IMR-90 (cell line): ENCODE data around the gene TAF8. TPM values are rescaled to one million over a fixed set of nuclear protein-coding genes. Genes with fewer than 3 reads are reported as not detected.

ENCODE experiments used
- ATAC-seq: fragments of 200-7000 bp; cut with Tn5 transposase; 2 replicates; pipeline ENCODE4 v1.9.1; 2020; ENCODE audit warnings: low read depth, mild to moderate bottlenecking, moderate library complexity
- BruUV-seq: library from RNA; stranded (reverse); fragments of 400-500 nt; replicated peaks from 2 replicates; lab custom pipeline; 2021; lab: Mats Ljungman, UMichigan
- CTCF ChIA-PET: fragments of 300-600 bp; formaldehyde crosslinking; extraction: SDS; loops from one replicate; lab custom pipeline; 2021; ENCODE audit warnings: antibody characterized with exemption; lab: Yijun Ruan, JAX
- POLR2A ChIA-PET: fragments of 300-600 bp; sonication (Branson Sonifier 250); formaldehyde crosslinking; loops from one replicate; lab custom pipeline; 2022; ENCODE audit warnings: antibody characterized with exemption; ENCODE audit not compliant: unreplicated experiment; lab: Charles Lee
- DNase-seq: peaks from one replicate; pipeline ENCODE4 v3.0.0; 2013
- H2AFZ ChIP-seq: replicated peaks from 2 replicates; pipeline ENCODE3; 2013; ENCODE audit warnings: low read length, mild to moderate bottlenecking; ENCODE audit not compliant: poor library complexity
- H2AK5ac ChIP-seq: 2 replicates; pipeline ENCODE4 v1.6.1; 2013; ENCODE audit warnings: low read depth, low read length, inconsistent platforms
- H2AK9ac ChIP-seq: replicated peaks from 2 replicates; pipeline ENCODE3; 2013; ENCODE audit warnings: mild to moderate bottlenecking, low read depth, low read length, moderate library complexity; ENCODE audit not compliant: poor library complexity
- H2BK120ac ChIP-seq: 2 replicates; pipeline ENCODE4 v1.6.1; 2013; ENCODE audit warnings: low read depth, low read length, inconsistent platforms
- H2BK15ac ChIP-seq: 3 replicates; pipeline ENCODE4 v1.6.1; 2013; ENCODE audit warnings: low read depth, low read length, inconsistent platforms
- H2BK20ac ChIP-seq: 2 replicates; pipeline ENCODE4 v1.6.1; 2013; ENCODE audit warnings: low read depth, mild to moderate bottlenecking, inconsistent platforms, low read length, moderate library complexity
- H2BK5ac ChIP-seq: 2 replicates; pipeline ENCODE4 v1.6.1; 2013; ENCODE audit warnings: mild to moderate bottlenecking, low read depth, low read length, inconsistent platforms; ENCODE audit not compliant: poor library complexity, severe bottlenecking
- H3K14ac ChIP-seq: replicated peaks from 2 replicates; pipeline ENCODE4 v1.6.1; 2013; ENCODE audit warnings: low read depth, low read length, inconsistent platforms
- H3K18ac ChIP-seq: 2 replicates; pipeline ENCODE4 v1.6.1; 2013; ENCODE audit warnings: low read depth, low read length, control low read depth
- H3K23ac ChIP-seq: 2 replicates; pipeline ENCODE4 v1.6.1; 2013; ENCODE audit warnings: low read depth, low read length, inconsistent platforms
- H3K27ac ChIP-seq: 2 replicates; pipeline ENCODE4 v1.5.1; 2013; ENCODE audit warnings: mild to moderate bottlenecking, control low read depth, low read length; ENCODE audit not compliant: insufficient read depth
- H3K27me3 ChIP-seq: 2 replicates; pipeline ENCODE4 v1.6.1; 2013; ENCODE audit warnings: low read length; ENCODE audit not compliant: control insufficient read depth, insufficient read depth
- H3K36me3 ChIP-seq: 2 replicates; pipeline ENCODE4 v1.6.1; 2013; ENCODE audit warnings: low read length, mixed read lengths; ENCODE audit not compliant: control insufficient read depth, insufficient read depth
- H3K4ac ChIP-seq: 2 replicates; pipeline ENCODE4 v1.6.1; 2013; ENCODE audit warnings: low read depth, low read length, inconsistent platforms
- H3K4me1 ChIP-seq: 2 replicates; pipeline ENCODE4 v1.6.1; 2013; ENCODE audit warnings: low read length, mixed read lengths; ENCODE audit not compliant: control insufficient read depth, insufficient read depth
- H3K4me2 ChIP-seq: 2 replicates; pipeline ENCODE4 v1.6.1; 2013; ENCODE audit warnings: low read depth, mild to moderate bottlenecking, control low read depth, low read length, moderate library complexity
- H3K4me3 ChIP-seq: 2 replicates; pipeline ENCODE4 v1.5.1; 2013; ENCODE audit warnings: low read depth, mild to moderate bottlenecking, control low read depth, low read length, moderate library complexity; ENCODE audit not compliant: insufficient read depth
- H3K56ac ChIP-seq: 2 replicates; pipeline ENCODE4 v1.6.1; 2013; ENCODE audit warnings: low read length, inconsistent platforms; ENCODE audit not compliant: insufficient read depth; ENCODE audit errors: extremely low read depth
- H3K79me1 ChIP-seq, 2 experiments: 2 replicates each; pipeline ENCODE4 v1.6.1; 2013; ENCODE audit warnings: low read length in 2 of 2, inconsistent platforms in 1 of 2, low read depth in 1 of 2
- H3K9ac ChIP-seq: 2 replicates; pipeline ENCODE4 v1.6.1; 2013; ENCODE audit warnings: low read depth, low read length, control low read depth
- H3K9me1 ChIP-seq: 2 replicates; pipeline ENCODE4 v1.6.1; 2013; ENCODE audit warnings: low read length, inconsistent platforms; ENCODE audit not compliant: insufficient read depth
- H3K9me3 ChIP-seq: 2 replicates; pipeline ENCODE4 v1.6.1; 2013; ENCODE audit warnings: low read length; ENCODE audit not compliant: control insufficient read depth, insufficient read depth
- H4K20me1 ChIP-seq: 2 replicates; pipeline ENCODE4 v1.6.1; 2013; ENCODE audit warnings: low read length, inconsistent platforms; ENCODE audit not compliant: insufficient read depth
- H4K5ac ChIP-seq: 2 replicates; pipeline ENCODE4 v1.6.1; 2013; ENCODE audit warnings: mild to moderate bottlenecking, low read depth, low read length, control low read depth
- H4K8ac ChIP-seq, 2 experiments: 2 replicates each; pipeline ENCODE4 v1.6.1; 2013; ENCODE audit warnings: low read depth in 2 of 2, low read length in 2 of 2, control low read depth in 1 of 2, inconsistent platforms in 1 of 2
- H4K91ac ChIP-seq: 2 replicates; pipeline ENCODE4 v1.6.1; 2013; ENCODE audit warnings: low read depth, low read length, inconsistent platforms; ENCODE audit not compliant: insufficient read depth
- BHLHE40 ChIP-seq: fragments of 150-350 bp; IDR thresholded peaks from 2 replicates; pipeline ENCODE4 v1.6.1; 2016; ENCODE audit warnings: mild to moderate bottlenecking, low read depth, low read length
- CEBPB ChIP-seq: IDR thresholded peaks from 2 replicates; pipeline ENCODE4 v1.6.1; 2012; ENCODE audit warnings: low read depth, low read length, improper control_type of control experiment
- FOS ChIP-seq: fragments of 150-350 bp; IDR thresholded peaks from 2 replicates; pipeline ENCODE4 v1.6.1; 2016; ENCODE audit warnings: low read depth, low read length
- MAZ ChIP-seq: IDR thresholded peaks from 2 replicates; pipeline ENCODE4 v1.6.1; 2012; ENCODE audit warnings: low read depth, mild to moderate bottlenecking, low read length, improper control_type of control experiment, moderate library complexity, borderline replicate concordance
- MXI1 ChIP-seq: IDR thresholded peaks from 2 replicates; pipeline ENCODE4 v1.6.1; 2012; ENCODE audit warnings: low read depth, mild to moderate bottlenecking, low read length, moderate library complexity, borderline replicate concordance
- POLR2A ChIP-seq: IDR thresholded peaks from 2 replicates; pipeline ENCODE4 v1.6.1; 2012; ENCODE audit warnings: mild to moderate bottlenecking, low read depth, low read length
- RCOR1 ChIP-seq: IDR thresholded peaks from 2 replicates; pipeline ENCODE4 v1.6.1; 2012; ENCODE audit warnings: mild to moderate bottlenecking, low read length, improper control_type of control experiment; ENCODE audit not compliant: insufficient replicate concordance
- SMC3 ChIP-seq: fragments of 150-350 bp; IDR thresholded peaks from 2 replicates; pipeline ENCODE4 v1.6.1; 2016; ENCODE audit warnings: low read depth, mild to moderate bottlenecking, antibody characterized with exemption, low read length, moderate library complexity
- WGBS, 2 experiments: methylation state at CpG; one replicate each; pipeline versions ENCODE4 v1.1.5 to v1.1.7; 2013; ENCODE audit warnings: missing lambda C conversion rate in 2 of 2; ENCODE audit not compliant: insufficient read length in 1 of 2; ENCODE audit errors: extremely low coverage in 2 of 2; 5-methylcytosine and 5-hydroxymethylcytosine counted together
- dilution Hi-C: fragments of 300-500 bp; cut with HindIII; formaldehyde crosslinking; loops from one replicate; pipeline ENCODE4 v1.14.3; 2018; ENCODE audit warnings: low sequenced_read_pairs; ENCODE audit not compliant: unreplicated experiment
- in situ Hi-C: fragments of 300-500 bp; cut with MboI; formaldehyde crosslinking; loops from 3 replicates; pipeline ENCODE4 v1.14.3; 2019; ENCODE audit warnings: low sequenced_read_pairs, inconsistent platforms, mixed read lengths
- intact Hi-C: fragments of 100-400 bp; cut with micrococcal nuclease; formaldehyde crosslinking; loops from 2 replicates; pipeline ENCODE4 v1.10.0; 2022
- polyA plus RNA-seq, 3 experiments: library from polyadenylated mRNA; depleted of rRNA; stranded (reverse); fragments of >200 nt; gene quantifications; 2 replicates each; pipeline ENCODE4 v1.2.3, GENCODE V29; 2012; ENCODE audit warnings: low replicate concordance in 1 of 3
- total RNA-seq: library from RNA; depleted of rRNA; stranded (reverse); fragments of >200 nt; gene quantifications from 2 replicates; pipeline ENCODE4 v1.2.3, GENCODE V29; 2012
- TF ChIP-seq, protein P1 (sequence below): conservative IDR thresholded peaks from 2 replicates; pipeline ENCODE4 v1.5.1; 2012; ENCODE audit warnings: mild to moderate bottlenecking, low read depth, low read length, improper control_type of control experiment
- TF ChIP-seq, protein P2 (sequence below): fragments of 150-350 bp; IDR thresholded peaks from 2 replicates; pipeline ENCODE4 v1.6.1; 2016; ENCODE audit warnings: low read depth, mild to moderate bottlenecking, low read length, moderate library complexity, borderline replicate concordance

The TAF8 gene
- total and polyA plus RNA-seq, 2 of the 4 experiments (the other 2 are of a cell fraction), result 14.3 to 22.8 TPM

GRCh38 chr6:42106112-42107023, 56.0 kb downstream of the TAF8 start:
- Histone ChIP-seq H4K20me1 (no peaks in the 10 kb centered on the region), H4K8ac (no peak overlapping the region), H3K4me1 (peaks cover 5% of the 10 kb centered on the region), H2BK20ac (no peak overlapping the region), H3K18ac (no peak overlapping the region), H3K36me3 (no peaks in the 10 kb centered on the region; the same call in none of the 2 replicates), H3K4ac (no peak overlapping the region), H3K79me1 (no peaks in the 10 kb centered on the region), H4K5ac (no peak overlapping the region), H3K4me3 (no peak overlapping the region), H2AFZ (no peak overlapping the region), H4K91ac (no peak overlapping the region), H2BK5ac (no peak overlapping the region), H2BK120ac (no peak overlapping the region), H3K56ac (no peak overlapping the region), H2AK5ac (no peak overlapping the region), H3K23ac (no peak overlapping the region), H3K9me3 (no peaks in the 10 kb centered on the region), H2BK15ac (no peak overlapping the region), H3K14ac (no peak overlapping the region), H3K27ac (no peak overlapping the region), H3K9ac (no peak overlapping the region), H3K27me3 (no peaks in the 10 kb centered on the region), H2AK9ac (no peak overlapping the region), H3K9me1 (peaks cover 8% of the 10 kb centered on the region; the same call in 1 of the 2 replicates), H3K4me2 (no peak overlapping the region)
- dilution Hi-C loops, result no loop called here
- ATAC-seq, result no peak
- no peak for DNase-seq
- CTCF ChIA-PET, result no interaction called here
- POLR2A ChIA-PET, result no interaction called here
- no TSS peak for BruUV-seq
- TF ChIP-seq RCOR1, result no peak
- no peak for TF ChIP-seq SMC3
- no peak for TF ChIP-seq MXI1
- no peak for TF ChIP-seq CEBPB
- TF ChIP-seq POLR2A, result no peak
- TF ChIP-seq FOS, result no peak
- no peak for TF ChIP-seq MAZ
- TF ChIP-seq, protein P1, sequence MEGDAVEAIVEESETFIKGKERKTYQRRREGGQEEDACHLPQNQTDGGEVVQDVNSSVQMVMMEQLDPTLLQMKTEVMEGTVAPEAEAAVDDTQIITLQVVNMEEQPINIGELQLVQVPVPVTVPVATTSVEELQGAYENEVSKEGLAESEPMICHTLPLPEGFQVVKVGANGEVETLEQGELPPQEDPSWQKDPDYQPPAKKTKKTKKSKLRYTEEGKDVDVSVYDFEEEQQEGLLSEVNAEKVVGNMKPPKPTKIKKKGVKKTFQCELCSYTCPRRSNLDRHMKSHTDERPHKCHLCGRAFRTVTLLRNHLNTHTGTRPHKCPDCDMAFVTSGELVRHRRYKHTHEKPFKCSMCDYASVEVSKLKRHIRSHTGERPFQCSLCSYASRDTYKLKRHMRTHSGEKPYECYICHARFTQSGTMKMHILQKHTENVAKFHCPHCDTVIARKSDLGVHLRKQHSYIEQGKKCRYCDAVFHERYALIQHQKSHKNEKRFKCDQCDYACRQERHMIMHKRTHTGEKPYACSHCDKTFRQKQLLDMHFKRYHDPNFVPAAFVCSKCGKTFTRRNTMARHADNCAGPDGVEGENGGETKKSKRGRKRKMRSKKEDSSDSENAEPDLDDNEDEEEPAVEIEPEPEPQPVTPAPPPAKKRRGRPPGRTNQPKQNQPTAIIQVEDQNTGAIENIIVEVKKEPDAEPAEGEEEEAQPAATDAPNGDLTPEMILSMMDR, result no peak
- TF ChIP-seq, protein P2, sequence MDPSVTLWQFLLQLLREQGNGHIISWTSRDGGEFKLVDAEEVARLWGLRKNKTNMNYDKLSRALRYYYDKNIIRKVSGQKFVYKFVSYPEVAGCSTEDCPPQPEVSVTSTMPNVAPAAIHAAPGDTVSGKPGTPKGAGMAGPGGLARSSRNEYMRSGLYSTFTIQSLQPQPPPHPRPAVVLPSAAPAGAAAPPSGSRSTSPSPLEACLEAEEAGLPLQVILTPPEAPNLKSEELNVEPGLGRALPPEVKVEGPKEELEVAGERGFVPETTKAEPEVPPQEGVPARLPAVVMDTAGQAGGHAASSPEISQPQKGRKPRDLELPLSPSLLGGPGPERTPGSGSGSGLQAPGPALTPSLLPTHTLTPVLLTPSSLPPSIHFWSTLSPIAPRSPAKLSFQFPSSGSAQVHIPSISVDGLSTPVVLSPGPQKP, result no peak
- TF ChIP-seq BHLHE40, result no peak
- in situ Hi-C loops, result no loop called here
- WGBS, 2 experiments, result 80% methylated on average over 1 of the region's 19 CpGs; no CpG with 5 or more reads in 1 of the 2 experiments
- intact Hi-C loops, result no loop called here
